ENCODE data around the gene TEX26.

The TEX26 gene

GRCh38 chr13:30898070-30898469 is 34.4 kb upstream of the TEX26 start (continued):
- no peak for TF ChIP-seq ZBTB10 (tag by site-specific recombination; IDR thresholded peaks at IDR 0.05)

GRCh38 chr13:30898678-30899241 is 33.7 kb upstream of the TEX26 start:
- Histone ChIP-seq H3K4me3 (ENCODE audit: low read depth, low read length) (no peak overlapping the region), H3K27ac (ENCODE audit: extremely low read depth, low read depth, low read length) (no peak overlapping the region), H3K36me3 (ENCODE audit: control insufficient read depth in 2 of 2, insufficient read depth in 1 of 2, low read length in 2 of 2) (no peaks in the 10 kb centered on the region), H3K4me1 (ENCODE audit: control insufficient read depth, insufficient read depth, low read length) (no peaks in the 10 kb centered on the region), H3K9me3 (ENCODE audit: control insufficient read depth, insufficient read depth, low read depth, low read length) (no peaks in the 10 kb centered on the region)
- no peak for TF ChIP-seq SETDB1 (IDR thresholded peaks at IDR 0.05; ENCODE audit: insufficient read length, low read length)
- no peak for TF ChIP-seq ZNF664 (tag by site-specific recombination; IDR thresholded peaks at IDR 0.05)
- CTCF ChIA-PET, result no interaction called here
- POLR2A ChIA-PET, result no interaction called here

GRCh38 chr13:30900436-30900835 is 32.0 kb upstream of the TEX26 start:
- Histone ChIP-seq H3K27ac (ENCODE audit: extremely low read depth, low read depth, low read length) (no peak overlapping the region), H3K36me3 (ENCODE audit: control insufficient read depth in 2 of 2, insufficient read depth in 1 of 2, low read length in 2 of 2) (no peaks in the 10 kb centered on the region), H3K4me3 (ENCODE audit: low read depth, low read length) (no peak overlapping the region), H3K9me3 (ENCODE audit: control insufficient read depth, insufficient read depth, low read depth, low read length) (no peaks in the 10 kb centered on the region), H3K4me1 (ENCODE audit: control insufficient read depth, insufficient read depth, low read length) (no peaks in the 10 kb centered on the region)
- POLR2A ChIA-PET, result no interaction called here
- 0 out of 2 replicates have a peak, but pooled peaks have one; percentile 15 for TF ChIP-seq EGR2 (tag by site-specific recombination; IDR thresholded peaks at IDR 0.05; ENCODE audit: low read depth)
- TF ChIP-seq ZNF221 (tag by site-specific recombination; IDR thresholded peaks at IDR 0.05; ENCODE audit: borderline replicate concordance), result no peak
- CTCF ChIA-PET, result no interaction called here

GRCh38 chr13:30900952-30901749 is 31.3 kb upstream of the TEX26 start:
- no peak overlapping the region for H3K27ac ChIP-seq (ENCODE audit: extremely low read depth, low read depth, low read length)
- no peaks in the 10 kb centered on the region for H3K9me3 ChIP-seq (ENCODE audit: control insufficient read depth, insufficient read depth, low read depth, low read length)
- ChIA-PET CTCF (interaction anchor here (1.0 kb wide), 1 partner anchor 9 kb away, joined by 6 read pairs; no protein-coding TSS in a partner anchor), POLR2A (no interaction called here)
- no peaks in the 10 kb centered on the region for H3K36me3 ChIP-seq (ENCODE audit: control insufficient read depth in 2 of 2, insufficient read depth in 1 of 2, low read length in 2 of 2)
- TF ChIP-seq TRIM28 (IDR thresholded peaks at IDR 0.05; ENCODE audit: borderline replicate concordance, low read length), result no peak
- no peak for TF ChIP-seq MEIS1 (CRISPR knock-in tag; IDR thresholded peaks at IDR 0.05; ENCODE audit: borderline replicate concordance)
- TF ChIP-seq ZNF157 (tag by site-specific recombination; IDR thresholded peaks at IDR 0.05), result no peak
- TF ChIP-seq ZNF140 (tag by site-specific recombination; IDR thresholded peaks at IDR 0.05), result no peak
- no peak for TF ChIP-seq ZNF426 (tag by site-specific recombination; IDR thresholded peaks at IDR 0.05)
- no peak for TF ChIP-seq HOXD13 (CRISPR knock-in tag; IDR thresholded peaks at IDR 0.05; ENCODE audit: borderline replicate concordance)
- TF ChIP-seq ZNF274 (IDR thresholded peaks at IDR 0.05; ENCODE audit: low read length), result no peak
- no peak for TF ChIP-seq ZNF274 (tag by site-specific recombination; IDR thresholded peaks at IDR 0.05; ENCODE audit: borderline replicate concordance)
- no peak for TF ChIP-seq ZNF214 (tag by site-specific recombination; IDR thresholded peaks at IDR 0.05; ENCODE audit: borderline replicate concordance)
- no peak for TF ChIP-seq ZNF626 (tag by site-specific recombination; IDR thresholded peaks at IDR 0.05)
- TF ChIP-seq ZNF280D (tag by site-specific recombination; IDR thresholded peaks at IDR 0.05), result no peak
- no peak for TF ChIP-seq HOXA7 (CRISPR knock-in tag; IDR thresholded peaks at IDR 0.05; ENCODE audit: borderline replicate concordance)
- TF ChIP-seq ZNF404 (tag by site-specific recombination; IDR thresholded peaks at IDR 0.05), result no peak
- TF ChIP-seq SP3 (tag by site-specific recombination; IDR thresholded peaks at IDR 0.05), result no peak
- TF ChIP-seq ZNF175 (tag by site-specific recombination; IDR thresholded peaks at IDR 0.05), result no peak
- H3K4me1 ChIP-seq (ENCODE audit: control insufficient read depth, insufficient read depth, low read length), result no peaks in the 10 kb centered on the region
- H3K4me3 ChIP-seq (ENCODE audit: low read depth, low read length), result no peak overlapping the region
